Measurements from ENCODE around the gene ADAM10. TPM values are rescaled to one million over a fixed set of nuclear protein-coding genes. Genes with fewer than 3 reads are reported as not detected.

Gene ADAM10, protein sequence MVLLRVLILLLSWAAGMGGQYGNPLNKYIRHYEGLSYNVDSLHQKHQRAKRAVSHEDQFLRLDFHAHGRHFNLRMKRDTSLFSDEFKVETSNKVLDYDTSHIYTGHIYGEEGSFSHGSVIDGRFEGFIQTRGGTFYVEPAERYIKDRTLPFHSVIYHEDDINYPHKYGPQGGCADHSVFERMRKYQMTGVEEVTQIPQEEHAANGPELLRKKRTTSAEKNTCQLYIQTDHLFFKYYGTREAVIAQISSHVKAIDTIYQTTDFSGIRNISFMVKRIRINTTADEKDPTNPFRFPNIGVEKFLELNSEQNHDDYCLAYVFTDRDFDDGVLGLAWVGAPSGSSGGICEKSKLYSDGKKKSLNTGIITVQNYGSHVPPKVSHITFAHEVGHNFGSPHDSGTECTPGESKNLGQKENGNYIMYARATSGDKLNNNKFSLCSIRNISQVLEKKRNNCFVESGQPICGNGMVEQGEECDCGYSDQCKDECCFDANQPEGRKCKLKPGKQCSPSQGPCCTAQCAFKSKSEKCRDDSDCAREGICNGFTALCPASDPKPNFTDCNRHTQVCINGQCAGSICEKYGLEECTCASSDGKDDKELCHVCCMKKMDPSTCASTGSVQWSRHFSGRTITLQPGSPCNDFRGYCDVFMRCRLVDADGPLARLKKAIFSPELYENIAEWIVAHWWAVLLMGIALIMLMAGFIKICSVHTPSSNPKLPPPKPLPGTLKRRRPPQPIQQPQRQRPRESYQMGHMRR
- 139 and 144 TPM in 2 replicates for total RNA-seq

DNA sequence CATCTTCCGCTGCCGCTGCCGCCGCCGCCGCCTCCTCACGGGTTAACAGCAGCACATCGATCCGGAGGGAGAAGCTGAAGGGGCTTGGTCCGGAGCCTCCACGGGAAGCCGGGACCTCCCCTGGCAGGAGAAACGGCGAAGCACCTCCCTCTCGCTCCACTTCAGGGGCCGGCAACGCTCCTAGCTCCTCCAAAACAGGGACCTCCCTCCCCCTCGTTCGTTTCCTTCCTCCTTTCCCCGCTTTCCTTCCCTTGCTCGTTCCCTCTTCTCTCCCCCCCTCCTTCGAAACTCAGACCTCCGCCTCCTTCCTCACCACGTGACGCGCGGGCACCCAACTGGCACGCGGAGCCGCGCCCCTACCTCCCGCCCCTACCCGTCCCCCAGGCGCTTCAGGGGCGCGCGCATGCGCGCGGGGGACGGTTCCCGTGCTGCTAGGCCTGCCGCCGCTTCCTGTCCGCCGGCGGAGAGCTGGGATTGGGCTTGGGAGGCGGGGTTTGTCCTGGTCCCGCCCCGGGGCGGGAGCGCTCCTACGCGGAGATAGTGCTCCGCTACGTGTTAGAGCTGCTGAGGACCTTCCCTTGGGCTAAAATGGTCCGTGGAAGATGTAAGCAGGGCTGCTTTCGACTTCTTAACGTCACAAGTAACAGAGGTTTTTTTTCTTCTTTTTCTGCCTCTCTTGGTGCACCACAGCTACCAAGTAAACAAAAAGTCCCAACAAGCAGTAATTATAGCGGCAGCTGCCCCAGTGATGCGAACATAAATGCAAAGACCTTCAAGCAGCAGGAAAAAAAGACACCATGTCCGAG is at the start of gene ADAM10:
Gene ADAM10, minus strand, starts transcription at position 176 of the 806 bp plus-strand sequence. Its CDS starts 173 bp downstream, at position 3.

DNA sequence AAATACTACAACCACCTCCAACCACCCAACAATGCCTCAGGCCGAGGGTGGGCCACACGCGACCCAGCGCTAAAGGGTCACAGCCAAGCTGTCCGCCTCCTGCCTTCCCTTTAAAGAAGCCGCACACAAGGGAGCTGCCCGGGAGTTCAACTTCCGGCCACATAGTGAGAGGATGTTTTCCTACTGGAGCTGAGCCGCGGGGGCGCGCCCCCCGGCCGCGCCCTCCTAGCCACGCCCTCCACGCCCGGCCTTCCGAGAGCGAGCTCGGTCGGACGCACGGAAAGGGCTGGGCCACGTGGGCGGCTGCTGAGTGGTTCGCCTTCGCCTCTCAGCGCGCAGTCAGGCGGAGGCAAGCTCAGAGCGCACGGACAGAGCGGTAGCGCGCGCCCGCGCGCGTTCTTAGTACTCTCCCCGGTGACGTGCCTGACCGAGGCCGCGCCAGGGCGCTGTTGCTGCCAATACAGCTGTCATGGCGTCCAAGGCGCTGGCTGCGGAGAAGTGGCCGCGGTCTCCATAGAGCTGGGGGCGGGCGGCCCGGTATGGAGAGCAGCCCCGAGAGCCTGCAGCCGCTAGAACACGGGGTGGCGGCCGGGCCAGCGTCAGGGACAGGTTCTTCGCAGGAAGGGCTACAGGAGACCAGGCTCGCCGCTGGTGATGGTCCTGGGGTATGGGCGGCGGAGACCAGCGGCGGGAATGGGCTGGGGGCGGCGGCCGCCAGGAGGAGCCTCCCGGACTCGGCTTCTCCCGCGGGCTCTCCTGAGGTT is 21.5 kb upstream of the ADAM10 start, which contains the start of gene MINDY2:
Gene MINDY2, plus strand, starts transcription at position 446 of the 764 bp plus-strand sequence. Its CDS starts 94 bp downstream, at position 540.

Small RNA genes within 50 kb of the gene (small RNA-seq; reads per million reads assigned to genes)
- not detected for gene AC091046.1
- gene RF00012: not detected

Other genes starting within 250 kb of the ADAM10 start
- 39.2 and 40.9 TPM in 2 replicates for gene MINDY2, start 21.6 kb upstream of the ADAM10 start, total RNA-seq
- 47.5 and 60.5 TPM in 2 replicates for gene SLTM, start 184.0 kb upstream of the ADAM10 start, total RNA-seq
- 21.7 and 34.4 TPM in 2 replicates for gene RNF111, start 238.0 kb upstream of the ADAM10 start, total RNA-seq

All from hair follicle dermal papilla cell (primary cell).